Measurements from ENCODE around the gene ATP13A2.
A peak's percentile ranks its signal among the peaks of the same experiment; 100 is the strongest.

Gene ATP13A2

GRCh38 chr1:16986113-16986512 lies 25.6 kb downstream of the ATP13A2 start:
- peak overlapping the region; percentile 28 for H2AK5ac ChIP-seq (ENCODE audit: low read depth, low read length)
- H2BK120ac ChIP-seq (ENCODE audit: low read depth, low read length): no peak overlapping the region
- H3K36me3 ChIP-seq (replicated peaks in 1 of 2; ENCODE audit: control insufficient read depth in 2 of 2, insufficient read depth in 2 of 2, low read length in 2 of 2): peaks cover 10 to 19% of the 10 kb centered on the region in 2 donors
- no peak overlapping the region for H3K14ac ChIP-seq (ENCODE audit: low read length)
- H2BK5ac ChIP-seq (ENCODE audit: low read length): peak overlapping the region; percentile 94
- no peaks in the 10 kb centered on the region for H3K27me3 ChIP-seq (ENCODE audit: control insufficient read depth in 3 of 3, insufficient read depth in 3 of 3, low read depth in 1 of 3, low read length in 3 of 3)
- no CpG with 5 or more reads among the region's 19 CpGs for WGBS, 2 donors (ENCODE audit: extremely low coverage in 2 of 2, insufficient read length in 2 of 2, insufficient replicate concordance in 1 of 2)
- H2BK15ac ChIP-seq (ENCODE audit: low read length): no peak overlapping the region
- H3K79me1 ChIP-seq (ENCODE audit: low read depth, low read length): peaks cover 3% of the 10 kb centered on the region
- H3K23ac ChIP-seq (ENCODE audit: low read depth, low read length, poor library complexity): peak overlapping the region; percentile 73
- H3K9me3 ChIP-seq (replicated peaks in 1 of 2; ENCODE audit: control insufficient read depth in 2 of 2, insufficient read depth in 1 of 2, low read depth in 1 of 2, low read length in 2 of 2): no peaks in the 10 kb centered on the region
- peaks cover 10% of the 10 kb centered on the region in 2 donors for H3K4me1 ChIP-seq (ENCODE audit: control insufficient read depth in 2 of 2, insufficient read depth in 1 of 2, low read depth in 1 of 2, low read length in 2 of 2)
- no peak overlapping the region for H3K9ac ChIP-seq (ENCODE audit: low read depth, low read length, poor library complexity)
- no peak overlapping the region for H2AFZ ChIP-seq (ENCODE audit: low read length)
- no peak overlapping the region for H4K91ac ChIP-seq (ENCODE audit: low read depth, low read length, poor library complexity)
- DNase-seq (ENCODE audit: low spot score): no peak
- no peak overlapping the region for H3K27ac ChIP-seq (replicated peaks; ENCODE audit: low read length)
- no peak overlapping the region for H2BK12ac ChIP-seq (ENCODE audit: low read length)
- H3K4me3 ChIP-seq (ENCODE audit: low read length in 2 of 2): no peak overlapping the region
- no peak overlapping the region for H3K4ac ChIP-seq (ENCODE audit: low read length)
- no peak overlapping the region for H3K4me2 ChIP-seq (ENCODE audit: insufficient read depth, low read length, poor library complexity, severe bottlenecking)
- no peak overlapping the region for H4K8ac ChIP-seq (ENCODE audit: low read depth, low read length)
- H3K18ac ChIP-seq (ENCODE audit: low read length): no peak overlapping the region

- Histone ChIP-seq H2BK5ac (ENCODE audit: low read length) (no peak overlapping the region), H3K4ac (ENCODE audit: low read length) (no peak overlapping the region), H3K14ac (ENCODE audit: low read length) (no peak overlapping the region), H2BK12ac (ENCODE audit: low read length) (no peak overlapping the region), H3K9ac (ENCODE audit: low read depth, low read length, poor library complexity) (no peak overlapping the region), H3K9me3 (replicated peaks in 1 of 2; ENCODE audit: control insufficient read depth in 2 of 2, insufficient read depth in 1 of 2, low read depth in 1 of 2, low read length in 2 of 2) (no peaks in the 10 kb centered on the region), H2AK5ac (ENCODE audit: low read depth, low read length) (no peak overlapping the region), H4K91ac (ENCODE audit: low read depth, low read length, poor library complexity) (no peak overlapping the region), H3K4me3 (ENCODE audit: low read length in 2 of 2) (no peak overlapping the region), H2BK120ac (ENCODE audit: low read depth, low read length) (no peak overlapping the region), H3K18ac (ENCODE audit: low read length) (no peak overlapping the region), H3K4me2 (ENCODE audit: insufficient read depth, low read length, poor library complexity, severe bottlenecking) (no peak overlapping the region), H2BK15ac (ENCODE audit: low read length) (no peak overlapping the region), H3K36me3 (replicated peaks in 1 of 2; ENCODE audit: control insufficient read depth in 2 of 2, insufficient read depth in 2 of 2, low read length in 2 of 2) (peaks cover 10 to 12% of the 10 kb centered on the region in 2 donors), H2AFZ (ENCODE audit: low read length) (no peak overlapping the region), H3K4me1 (ENCODE audit: control insufficient read depth in 2 of 2, insufficient read depth in 1 of 2, low read depth in 1 of 2, low read length in 2 of 2) (peaks cover 10 to 12% of the 10 kb centered on the region in 2 donors), H3K23ac (ENCODE audit: low read depth, low read length, poor library complexity) (no peak overlapping the region), H3K27ac (replicated peaks; ENCODE audit: low read length) (no peak overlapping the region), H3K79me1 (ENCODE audit: low read depth, low read length) (peaks cover 3% of the 10 kb centered on the region), H4K8ac (ENCODE audit: low read depth, low read length) (no peak overlapping the region), H3K27me3 (ENCODE audit: control insufficient read depth in 3 of 3, insufficient read depth in 3 of 3, low read depth in 1 of 3, low read length in 3 of 3) (no peaks in the 10 kb centered on the region)
- no CpG with 5 or more reads among the region's 7 CpGs for WGBS, 2 donors (ENCODE audit: extremely low coverage in 2 of 2, insufficient read length in 2 of 2, insufficient replicate concordance in 1 of 2)
- DNase-seq (ENCODE audit: low spot score): no peak
Observed at GRCh38 chr1:16984717-16985116, 27.0 kb downstream of the ATP13A2 start.

- DNase-seq (ENCODE audit: low spot score): no peak
- H3K4ac ChIP-seq (ENCODE audit: low read length): no peak overlapping the region
- no CpG with 5 or more reads among the region's 4 CpGs for WGBS, 2 donors (ENCODE audit: extremely low coverage in 2 of 2, insufficient read length in 2 of 2, insufficient replicate concordance in 1 of 2)
Observed at GRCh38 chr1:16983649-16984048, 28.1 kb downstream of the ATP13A2 start.

GRCh38 chr1:16982902-16983301 lies 28.8 kb downstream of the ATP13A2 start:
- Histone ChIP-seq H2AFZ (ENCODE audit: low read length) (peak overlapping the region; percentile 82), H3K4me2 (ENCODE audit: insufficient read depth, low read length, poor library complexity, severe bottlenecking) (no peak overlapping the region), H3K4me1 (ENCODE audit: control insufficient read depth in 2 of 2, insufficient read depth in 1 of 2, low read depth in 1 of 2, low read length in 2 of 2) (peaks cover 24 to 26% of the 10 kb centered on the region in 2 donors), H3K23ac (ENCODE audit: low read depth, low read length, poor library complexity) (no peak overlapping the region), H3K27me3 (ENCODE audit: control insufficient read depth in 3 of 3, insufficient read depth in 3 of 3, low read depth in 1 of 3, low read length in 3 of 3) (no peaks in the 10 kb centered on the region), H3K36me3 (replicated peaks in 1 of 2; ENCODE audit: control insufficient read depth in 2 of 2, insufficient read depth in 2 of 2, low read length in 2 of 2) (peaks cover 10 to 13% of the 10 kb centered on the region in 2 donors), H2BK120ac (ENCODE audit: low read depth, low read length) (no peak overlapping the region), H2BK5ac (ENCODE audit: low read length) (no peak overlapping the region), H4K91ac (ENCODE audit: low read depth, low read length, poor library complexity) (no peak overlapping the region), H3K27ac (replicated peaks; ENCODE audit: low read length) (no peak overlapping the region), H3K4me3 (ENCODE audit: low read length in 2 of 2) (no peak overlapping the region), H3K79me1 (ENCODE audit: low read depth, low read length) (peaks cover 16% of the 10 kb centered on the region), H3K9ac (ENCODE audit: low read depth, low read length, poor library complexity) (no peak overlapping the region), H2AK5ac (ENCODE audit: low read depth, low read length) (peak overlapping the region; percentile 19), H2BK12ac (ENCODE audit: low read length) (no peak overlapping the region), H2BK15ac (ENCODE audit: low read length) (no peak overlapping the region), H4K8ac (ENCODE audit: low read depth, low read length) (no peak overlapping the region), H3K9me3 (replicated peaks in 1 of 2; ENCODE audit: control insufficient read depth in 2 of 2, insufficient read depth in 1 of 2, low read depth in 1 of 2, low read length in 2 of 2) (no peaks in the 10 kb centered on the region), H3K18ac (ENCODE audit: low read length) (peak overlapping the region; percentile 53), H3K14ac (ENCODE audit: low read length) (no peak overlapping the region), H3K4ac (ENCODE audit: low read length) (no peak overlapping the region)
- DNase-seq (ENCODE audit: low spot score): no peak
- no CpG with 5 or more reads among the region's 11 CpGs for WGBS, 2 donors (ENCODE audit: extremely low coverage in 2 of 2, insufficient read length in 2 of 2, insufficient replicate concordance in 1 of 2)

More at GRCh38 chr1:16983649-16984048, 28.1 kb downstream of the ATP13A2 start:
- H2BK120ac ChIP-seq (ENCODE audit: low read depth, low read length): no peak overlapping the region
- no peak overlapping the region for H3K23ac ChIP-seq (ENCODE audit: low read depth, low read length, poor library complexity)
- H2BK12ac ChIP-seq (ENCODE audit: low read length): no peak overlapping the region
- no peak overlapping the region for H4K8ac ChIP-seq (ENCODE audit: low read depth, low read length)
- no peaks in the 10 kb centered on the region for H3K9me3 ChIP-seq (replicated peaks in 1 of 2; ENCODE audit: control insufficient read depth in 2 of 2, insufficient read depth in 1 of 2, low read depth in 1 of 2, low read length in 2 of 2)
- H3K27ac ChIP-seq (replicated peaks; ENCODE audit: low read length): no peak overlapping the region
- no peaks in the 10 kb centered on the region for H3K27me3 ChIP-seq (ENCODE audit: control insufficient read depth in 3 of 3, insufficient read depth in 3 of 3, low read depth in 1 of 3, low read length in 3 of 3)
- peaks cover 10% of the 10 kb centered on the region for H3K79me1 ChIP-seq (ENCODE audit: low read depth, low read length)
- no peak overlapping the region for H3K9ac ChIP-seq (ENCODE audit: low read depth, low read length, poor library complexity)
- H2BK15ac ChIP-seq (ENCODE audit: low read length): no peak overlapping the region
- H3K4me1 ChIP-seq (ENCODE audit: control insufficient read depth in 2 of 2, insufficient read depth in 1 of 2, low read depth in 1 of 2, low read length in 2 of 2): peaks cover 17 to 20% of the 10 kb centered on the region in 2 donors
- H3K14ac ChIP-seq (ENCODE audit: low read length): no peak overlapping the region
- H4K91ac ChIP-seq (ENCODE audit: low read depth, low read length, poor library complexity): no peak overlapping the region
- H2AFZ ChIP-seq (ENCODE audit: low read length): peak overlapping the region; percentile 82
- H2BK5ac ChIP-seq (ENCODE audit: low read length): no peak overlapping the region
- H2AK5ac ChIP-seq (ENCODE audit: low read depth, low read length): no peak overlapping the region
- H3K4me3 ChIP-seq (ENCODE audit: low read length in 2 of 2): no peak overlapping the region
- no peak overlapping the region for H3K18ac ChIP-seq (ENCODE audit: low read length)
- H3K4me2 ChIP-seq (ENCODE audit: insufficient read depth, low read length, poor library complexity, severe bottlenecking): no peak overlapping the region
- H3K36me3 ChIP-seq (replicated peaks in 1 of 2; ENCODE audit: control insufficient read depth in 2 of 2, insufficient read depth in 2 of 2, low read length in 2 of 2): peaks cover 7 to 12% of the 10 kb centered on the region in 2 donors
